DOHH2 (cell line): Measurements from ENCODE around the gene TWF2.

ENCODE experiments used
- H3F3A ChIP-seq: fragments of 200-600 bp; sonication (generic), shearing (Covaris generic); 2 replicates; pipeline ENCODE4 v1.6.0; 2016; ENCODE audit warnings: antibody characterized with exemption, mild to moderate bottlenecking; ENCODE audit not compliant: control insufficient read depth, insufficient read depth
- H3K27ac ChIP-seq: fragments of 200-600 bp; sonication (generic); 2 replicates; pipeline ENCODE4 v1.5.1; 2014; ENCODE audit warnings: low read depth, mild to moderate bottlenecking, low read length, moderate library complexity
- H3K27me3 ChIP-seq: fragments of 200-600 bp; sonication (generic); 2 replicates; pipeline ENCODE4 v1.6.1; 2014; ENCODE audit warnings: mild to moderate bottlenecking, low read length, mixed read lengths; ENCODE audit not compliant: control insufficient read depth
- H3K36me3 ChIP-seq: fragments of 200-600 bp; sonication (generic); 2 replicates; pipeline ENCODE4 v1.6.1; 2014; ENCODE audit warnings: mild to moderate bottlenecking, low read length, moderate library complexity, mixed read lengths; ENCODE audit not compliant: control insufficient read depth
- H3K4me1 ChIP-seq: fragments of 200-600 bp; sonication (generic); 2 replicates; pipeline ENCODE4 v1.6.1; 2014; ENCODE audit warnings: mild to moderate bottlenecking, low read length, mixed read lengths; ENCODE audit not compliant: control insufficient read depth
- H3K4me2 ChIP-seq: fragments of 200-600 bp; sonication (generic); 2 replicates; pipeline ENCODE4 v1.6.0; 2014; ENCODE audit warnings: mild to moderate bottlenecking, low read length, moderate library complexity
- H3K4me3 ChIP-seq: fragments of 200-600 bp; sonication (generic); 2 replicates; pipeline ENCODE4 v1.5.1; 2014; ENCODE audit warnings: mild to moderate bottlenecking, low read length, mixed read lengths
- H3K79me2 ChIP-seq: fragments of 200-600 bp; sonication (generic); 2 replicates; pipeline ENCODE4 v1.6.1; 2014; ENCODE audit warnings: mild to moderate bottlenecking, low read length, mixed read lengths; ENCODE audit not compliant: control insufficient read depth
- H3K9me2 ChIP-seq: fragments of 200-600 bp; sonication (generic); replicated peaks from 2 replicates; pipeline ENCODE4 v1.6.1; 2014; ENCODE audit warnings: mild to moderate bottlenecking, low read length, mixed read lengths; ENCODE audit not compliant: control insufficient read depth
- H3K9me3 ChIP-seq: fragments of 200-600 bp; sonication (generic); 2 replicates; pipeline ENCODE4 v1.6.1; 2014; ENCODE audit warnings: antibody characterized with exemption, low read length, mixed read lengths; ENCODE audit not compliant: control insufficient read depth, insufficient read depth
- H4K20me1 ChIP-seq: fragments of 200-600 bp; sonication (generic); 2 replicates; pipeline ENCODE4 v1.6.0; 2014; ENCODE audit warnings: low read depth, mild to moderate bottlenecking, antibody characterized with exemption, low read length, moderate library complexity; ENCODE audit not compliant: control insufficient read depth, insufficient read depth
- CTCF ChIP-seq: fragments of 200-600 bp; sonication (generic); IDR thresholded peaks from one replicate; pipeline ENCODE4 v1.5.1; 2014; ENCODE audit warnings: antibody characterized with exemption, mild to moderate bottlenecking, low read depth, low read length; ENCODE audit not compliant: poor library complexity, severe bottlenecking
- EZH2phosphoT487 ChIP-seq: fragments of 200-600 bp; sonication (generic); IDR thresholded peaks from 2 replicates; pipeline ENCODE4 v1.6.1; 2017; ENCODE audit warnings: borderline replicate concordance, mild to moderate bottlenecking, antibody characterized with exemption, low read length, moderate library complexity, mixed read lengths

TWF2 gene

GRCh38 chr3:52253314-52254304 lies 14.7 kb upstream of the TWF2 start:
- H3K9me3 ChIP-seq, result no peaks in the 10 kb centered on the region
- TF ChIP-seq EZH2phosphoT487, result no peak
- TF ChIP-seq CTCF, result no peak
- no peaks in the 10 kb centered on the region for H3K9me2 ChIP-seq
- H3K27me3 ChIP-seq, result no peaks in the 10 kb centered on the region
- peaks cover 46% of the 10 kb centered on the region for H3K4me1 ChIP-seq
- peak overlapping the region; percentile 52 for H3K27ac ChIP-seq
- H4K20me1 ChIP-seq, result peaks cover 18% of the 10 kb centered on the region; the same call in 1 of the 2 replicates
- peak overlapping the region; percentile 57 for H3K4me2 ChIP-seq
- peaks cover 30% of the 10 kb centered on the region for H3K79me2 ChIP-seq
- peaks cover 94% of the 10 kb centered on the region for H3K36me3 ChIP-seq
- H3F3A ChIP-seq, result peaks cover 25% of the 10 kb centered on the region
- peak overlapping the region; percentile 44 for H3K4me3 ChIP-seq

- Histone ChIP-seq H3K27ac (no peak overlapping the region), H3K4me2 (no peak overlapping the region), H3K79me2 (peaks cover 8% of the 10 kb centered on the region), H3K27me3 (peaks cover 12% of the 10 kb centered on the region), H4K20me1 (0 out of 2 replicates have a peak, but pooled peaks cover 7% of the 10 kb centered on the region), H3K4me1 (peaks cover 34% of the 10 kb centered on the region), H3K9me3 (no peaks in the 10 kb centered on the region), H3K9me2 (no peaks in the 10 kb centered on the region), H3K36me3 (peaks cover 59% of the 10 kb centered on the region), H3F3A (peaks cover 14% of the 10 kb centered on the region), H3K4me3 (no peak overlapping the region)
- TF ChIP-seq CTCF (no peak), EZH2phosphoT487 (no peak)
These were observed 11.2 kb upstream of the TWF2 start for GRCh38 chr3:52250122-52250521.

- 0 out of 2 replicates have a peak, but pooled peaks cover 7% of the 10 kb centered on the region for H4K20me1 ChIP-seq
- peaks cover 35% of the 10 kb centered on the region for H3K4me1 ChIP-seq
- no peak overlapping the region for H3K27ac ChIP-seq
- no peak overlapping the region for H3K4me3 ChIP-seq
- H3K9me3 ChIP-seq, result no peaks in the 10 kb centered on the region
- no peaks in the 10 kb centered on the region for H3K9me2 ChIP-seq
- H3K36me3 ChIP-seq, result peaks cover 57% of the 10 kb centered on the region
- H3K4me2 ChIP-seq, result no peak overlapping the region
- TF ChIP-seq EZH2phosphoT487, result no peak
- peaks cover 16% of the 10 kb centered on the region for H3K27me3 ChIP-seq
- H3F3A ChIP-seq, result peaks cover 17% of the 10 kb centered on the region
- H3K79me2 ChIP-seq, result peaks cover 8% of the 10 kb centered on the region
These were observed 10.7 kb upstream of the TWF2 start for GRCh38 chr3:52249683-52250082.
